IMR-90 (cell line): Measurements from ENCODE around the gene CYGB. TPM values are rescaled to one million over a fixed set of nuclear protein-coding genes. Genes with fewer than 3 reads are reported as not detected.

Experiments used
- ATAC-seq: fragments of 200-7000 bp; cut with Tn5 transposase; 2 replicates; pipeline ENCODE4 v1.9.1; 2020; ENCODE audit warnings: low read depth, mild to moderate bottlenecking, moderate library complexity
- BruUV-seq: library from RNA; stranded (reverse); fragments of 400-500 nt; replicated peaks from 2 replicates; lab custom pipeline; 2021; lab: Mats Ljungman, UMichigan
- CTCF ChIA-PET: fragments of 300-600 bp; formaldehyde crosslinking; extraction: SDS; loops from one replicate; lab custom pipeline; 2021; ENCODE audit warnings: antibody characterized with exemption; lab: Yijun Ruan, JAX
- POLR2A ChIA-PET: fragments of 300-600 bp; sonication (Branson Sonifier 250); formaldehyde crosslinking; loops from one replicate; lab custom pipeline; 2022; ENCODE audit warnings: antibody characterized with exemption; ENCODE audit not compliant: unreplicated experiment; lab: Charles Lee
- DNase-seq: peaks from one replicate; pipeline ENCODE4 v3.0.0; 2013
- H2AFZ ChIP-seq: replicated peaks from 2 replicates; pipeline ENCODE3; 2013; ENCODE audit warnings: low read length, mild to moderate bottlenecking; ENCODE audit not compliant: poor library complexity
- H2AK5ac ChIP-seq: 2 replicates; pipeline ENCODE4 v1.6.1; 2013; ENCODE audit warnings: low read depth, low read length, inconsistent platforms
- H2AK9ac ChIP-seq: replicated peaks from 2 replicates; pipeline ENCODE3; 2013; ENCODE audit warnings: mild to moderate bottlenecking, low read depth, low read length, moderate library complexity; ENCODE audit not compliant: poor library complexity
- H2BK120ac ChIP-seq: 2 replicates; pipeline ENCODE4 v1.6.1; 2013; ENCODE audit warnings: low read depth, low read length, inconsistent platforms
- H2BK15ac ChIP-seq: 3 replicates; pipeline ENCODE4 v1.6.1; 2013; ENCODE audit warnings: low read depth, low read length, inconsistent platforms
- H2BK20ac ChIP-seq: 2 replicates; pipeline ENCODE4 v1.6.1; 2013; ENCODE audit warnings: low read depth, mild to moderate bottlenecking, inconsistent platforms, low read length, moderate library complexity
- H2BK5ac ChIP-seq: 2 replicates; pipeline ENCODE4 v1.6.1; 2013; ENCODE audit warnings: mild to moderate bottlenecking, low read depth, low read length, inconsistent platforms; ENCODE audit not compliant: poor library complexity, severe bottlenecking
- H3K14ac ChIP-seq: replicated peaks from 2 replicates; pipeline ENCODE4 v1.6.1; 2013; ENCODE audit warnings: low read depth, low read length, inconsistent platforms
- H3K18ac ChIP-seq: 2 replicates; pipeline ENCODE4 v1.6.1; 2013; ENCODE audit warnings: low read depth, low read length, control low read depth
- H3K23ac ChIP-seq: 2 replicates; pipeline ENCODE4 v1.6.1; 2013; ENCODE audit warnings: low read depth, low read length, inconsistent platforms
- H3K27ac ChIP-seq: 2 replicates; pipeline ENCODE4 v1.5.1; 2013; ENCODE audit warnings: mild to moderate bottlenecking, control low read depth, low read length; ENCODE audit not compliant: insufficient read depth
- H3K27me3 ChIP-seq: 2 replicates; pipeline ENCODE4 v1.6.1; 2013; ENCODE audit warnings: low read length; ENCODE audit not compliant: control insufficient read depth, insufficient read depth
- H3K36me3 ChIP-seq: 2 replicates; pipeline ENCODE4 v1.6.1; 2013; ENCODE audit warnings: low read length, mixed read lengths; ENCODE audit not compliant: control insufficient read depth, insufficient read depth
- H3K4ac ChIP-seq: 2 replicates; pipeline ENCODE4 v1.6.1; 2013; ENCODE audit warnings: low read depth, low read length, inconsistent platforms
- H3K4me1 ChIP-seq: 2 replicates; pipeline ENCODE4 v1.6.1; 2013; ENCODE audit warnings: low read length, mixed read lengths; ENCODE audit not compliant: control insufficient read depth, insufficient read depth
- H3K4me2 ChIP-seq: 2 replicates; pipeline ENCODE4 v1.6.1; 2013; ENCODE audit warnings: low read depth, mild to moderate bottlenecking, control low read depth, low read length, moderate library complexity
- H3K4me3 ChIP-seq: 2 replicates; pipeline ENCODE4 v1.5.1; 2013; ENCODE audit warnings: low read depth, mild to moderate bottlenecking, control low read depth, low read length, moderate library complexity; ENCODE audit not compliant: insufficient read depth
- H3K56ac ChIP-seq: 2 replicates; pipeline ENCODE4 v1.6.1; 2013; ENCODE audit warnings: low read length, inconsistent platforms; ENCODE audit not compliant: insufficient read depth; ENCODE audit errors: extremely low read depth
- H3K79me1 ChIP-seq, 2 experiments: 2 replicates each; pipeline ENCODE4 v1.6.1; 2013; ENCODE audit warnings: low read length in 2 of 2, inconsistent platforms in 1 of 2, low read depth in 1 of 2
- H3K9ac ChIP-seq: 2 replicates; pipeline ENCODE4 v1.6.1; 2013; ENCODE audit warnings: low read depth, low read length, control low read depth
- H3K9me1 ChIP-seq: 2 replicates; pipeline ENCODE4 v1.6.1; 2013; ENCODE audit warnings: low read length, inconsistent platforms; ENCODE audit not compliant: insufficient read depth
- H3K9me3 ChIP-seq: 2 replicates; pipeline ENCODE4 v1.6.1; 2013; ENCODE audit warnings: low read length; ENCODE audit not compliant: control insufficient read depth, insufficient read depth
- H4K20me1 ChIP-seq: 2 replicates; pipeline ENCODE4 v1.6.1; 2013; ENCODE audit warnings: low read length, inconsistent platforms; ENCODE audit not compliant: insufficient read depth
- H4K5ac ChIP-seq: 2 replicates; pipeline ENCODE4 v1.6.1; 2013; ENCODE audit warnings: mild to moderate bottlenecking, low read depth, low read length, control low read depth
- H4K8ac ChIP-seq, 2 experiments: 2 replicates each; pipeline ENCODE4 v1.6.1; 2013; ENCODE audit warnings: low read depth in 2 of 2, low read length in 2 of 2, control low read depth in 1 of 2, inconsistent platforms in 1 of 2
- H4K91ac ChIP-seq: 2 replicates; pipeline ENCODE4 v1.6.1; 2013; ENCODE audit warnings: low read depth, low read length, inconsistent platforms; ENCODE audit not compliant: insufficient read depth
- BHLHE40 ChIP-seq: fragments of 150-350 bp; IDR thresholded peaks from 2 replicates; pipeline ENCODE4 v1.6.1; 2016; ENCODE audit warnings: mild to moderate bottlenecking, low read depth, low read length
- CEBPB ChIP-seq: IDR thresholded peaks from 2 replicates; pipeline ENCODE4 v1.6.1; 2012; ENCODE audit warnings: low read depth, low read length, improper control_type of control experiment
- CHD1 ChIP-seq: IDR thresholded peaks from 2 replicates; pipeline ENCODE4 v1.6.1; 2012; ENCODE audit warnings: low read depth, low read length, improper control_type of control experiment
- FOS ChIP-seq: fragments of 150-350 bp; IDR thresholded peaks from 2 replicates; pipeline ENCODE4 v1.6.1; 2016; ENCODE audit warnings: low read depth, low read length
- MAFK ChIP-seq: IDR thresholded peaks from 2 replicates; pipeline ENCODE4 v1.6.1; 2012; ENCODE audit warnings: low read depth, low read length, improper control_type of control experiment
- MAZ ChIP-seq: IDR thresholded peaks from 2 replicates; pipeline ENCODE4 v1.6.1; 2012; ENCODE audit warnings: low read depth, mild to moderate bottlenecking, low read length, improper control_type of control experiment, moderate library complexity, borderline replicate concordance
- MXI1 ChIP-seq: IDR thresholded peaks from 2 replicates; pipeline ENCODE4 v1.6.1; 2012; ENCODE audit warnings: low read depth, mild to moderate bottlenecking, low read length, moderate library complexity, borderline replicate concordance
- NFE2L2 ChIP-seq: fragments of 150-350 bp; IDR thresholded peaks from 2 replicates; pipeline ENCODE4 v1.6.1; 2016; ENCODE audit warnings: low read depth, mild to moderate bottlenecking, low read length
- POLR2A ChIP-seq: IDR thresholded peaks from 2 replicates; pipeline ENCODE4 v1.6.1; 2012; ENCODE audit warnings: mild to moderate bottlenecking, low read depth, low read length
- RAD21 ChIP-seq: IDR thresholded peaks from 2 replicates; pipeline ENCODE4 v1.6.1; 2012; ENCODE audit warnings: low read length, improper control_type of control experiment
- RCOR1 ChIP-seq: IDR thresholded peaks from 2 replicates; pipeline ENCODE4 v1.6.1; 2012; ENCODE audit warnings: mild to moderate bottlenecking, low read length, improper control_type of control experiment; ENCODE audit not compliant: insufficient replicate concordance
- RFX5 ChIP-seq: IDR thresholded peaks from 2 replicates; pipeline ENCODE4 v1.8.0; 2012; ENCODE audit warnings: low read depth, mild to moderate bottlenecking, low read length, moderate library complexity
- SMC3 ChIP-seq: fragments of 150-350 bp; IDR thresholded peaks from 2 replicates; pipeline ENCODE4 v1.6.1; 2016; ENCODE audit warnings: low read depth, mild to moderate bottlenecking, antibody characterized with exemption, low read length, moderate library complexity
- WGBS, 2 experiments: methylation state at CpG; one replicate each; pipeline versions ENCODE4 v1.1.5 to v1.1.7; 2013; ENCODE audit warnings: missing lambda C conversion rate in 2 of 2; ENCODE audit not compliant: insufficient read length in 1 of 2; ENCODE audit errors: extremely low coverage in 2 of 2; 5-methylcytosine and 5-hydroxymethylcytosine counted together
- dilution Hi-C: fragments of 300-500 bp; cut with HindIII; formaldehyde crosslinking; loops from one replicate; pipeline ENCODE4 v1.14.3; 2018; ENCODE audit warnings: low sequenced_read_pairs; ENCODE audit not compliant: unreplicated experiment
- in situ Hi-C: fragments of 300-500 bp; cut with MboI; formaldehyde crosslinking; loops from 3 replicates; pipeline ENCODE4 v1.14.3; 2019; ENCODE audit warnings: low sequenced_read_pairs, inconsistent platforms, mixed read lengths
- intact Hi-C: fragments of 100-400 bp; cut with micrococcal nuclease; formaldehyde crosslinking; loops from 2 replicates; pipeline ENCODE4 v1.10.0; 2022
- polyA plus RNA-seq, 3 experiments: library from polyadenylated mRNA; depleted of rRNA; stranded (reverse); fragments of >200 nt; gene quantifications; 2 replicates each; pipeline ENCODE4 v1.2.3, GENCODE V29; 2012; ENCODE audit warnings: low replicate concordance in 1 of 3
- total RNA-seq: library from RNA; depleted of rRNA; stranded (reverse); fragments of >200 nt; gene quantifications from 2 replicates; pipeline ENCODE4 v1.2.3, GENCODE V29; 2012
- TF ChIP-seq, protein P1 (sequence below): fragments of 150-350 bp; IDR thresholded peaks from 2 replicates; pipeline ENCODE4 v1.6.1; 2017; ENCODE audit warnings: mild to moderate bottlenecking, antibody characterized with exemption, low read length, low read depth
- TF ChIP-seq, protein P2 (sequence below): fragments of 150-350 bp; IDR thresholded peaks from 2 replicates; pipeline ENCODE4 v1.6.1; 2016; ENCODE audit warnings: low read depth, mild to moderate bottlenecking, low read length, moderate library complexity, borderline replicate concordance
- TF ChIP-seq, protein P3 (sequence below): conservative IDR thresholded peaks from 2 replicates; pipeline ENCODE4 v1.5.1; 2012; ENCODE audit warnings: mild to moderate bottlenecking, low read depth, low read length, improper control_type of control experiment

The CYGB gene
- total and polyA plus RNA-seq, 2 of the 4 experiments (the other 2 are of a cell fraction): 1.3 to 2.9 TPM

DNA sequence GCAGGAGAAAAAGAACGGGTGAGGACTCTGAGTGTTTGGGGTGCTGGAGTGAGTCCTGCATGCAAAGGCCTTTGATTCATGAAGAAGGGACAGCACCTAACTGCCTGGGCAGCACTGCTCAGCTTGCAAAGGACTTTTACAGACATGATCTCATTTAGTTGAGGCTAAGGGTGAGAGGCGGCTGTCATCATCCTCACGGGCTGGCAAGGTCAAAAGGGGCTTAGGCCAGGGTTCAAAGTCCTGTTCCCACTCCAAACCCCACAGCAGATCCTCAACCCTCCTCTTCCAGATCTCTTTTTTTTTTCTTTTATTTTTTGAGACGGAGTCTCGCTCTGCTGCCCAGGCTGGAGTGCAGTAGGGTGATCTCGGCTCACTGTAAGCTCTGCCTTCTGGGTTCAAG lies 41.0 kb downstream of the CYGB start:
- no peaks in the 10 kb centered on the region for H3K27me3 ChIP-seq
- no peak for DNase-seq
- H2BK15ac ChIP-seq: no peak overlapping the region
- H3K56ac ChIP-seq: no peak overlapping the region
- no peak overlapping the region for H3K27ac ChIP-seq
- H2AK5ac ChIP-seq: no peak overlapping the region
- intact Hi-C loops: no loop called here
- no peak overlapping the region for H3K14ac ChIP-seq
- no TSS peak for BruUV-seq
- H2AFZ ChIP-seq: no peak overlapping the region
- TF ChIP-seq RAD21 (no peak), RCOR1 (no peak), SMC3 (no peak), RFX5 (no peak), MAZ (no peak), MXI1 (no peak), MAFK (no peak), CHD1 (no peak), CEBPB (no peak), BHLHE40 (no peak), NFE2L2 (no peak), POLR2A (no peak), FOS (no peak)
- TF ChIP-seq, protein P1, sequence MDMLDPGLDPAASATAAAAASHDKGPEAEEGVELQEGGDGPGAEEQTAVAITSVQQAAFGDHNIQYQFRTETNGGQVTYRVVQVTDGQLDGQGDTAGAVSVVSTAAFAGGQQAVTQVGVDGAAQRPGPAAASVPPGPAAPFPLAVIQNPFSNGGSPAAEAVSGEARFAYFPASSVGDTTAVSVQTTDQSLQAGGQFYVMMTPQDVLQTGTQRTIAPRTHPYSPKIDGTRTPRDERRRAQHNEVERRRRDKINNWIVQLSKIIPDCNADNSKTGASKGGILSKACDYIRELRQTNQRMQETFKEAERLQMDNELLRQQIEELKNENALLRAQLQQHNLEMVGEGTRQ: no peak
- TF ChIP-seq, protein P2, sequence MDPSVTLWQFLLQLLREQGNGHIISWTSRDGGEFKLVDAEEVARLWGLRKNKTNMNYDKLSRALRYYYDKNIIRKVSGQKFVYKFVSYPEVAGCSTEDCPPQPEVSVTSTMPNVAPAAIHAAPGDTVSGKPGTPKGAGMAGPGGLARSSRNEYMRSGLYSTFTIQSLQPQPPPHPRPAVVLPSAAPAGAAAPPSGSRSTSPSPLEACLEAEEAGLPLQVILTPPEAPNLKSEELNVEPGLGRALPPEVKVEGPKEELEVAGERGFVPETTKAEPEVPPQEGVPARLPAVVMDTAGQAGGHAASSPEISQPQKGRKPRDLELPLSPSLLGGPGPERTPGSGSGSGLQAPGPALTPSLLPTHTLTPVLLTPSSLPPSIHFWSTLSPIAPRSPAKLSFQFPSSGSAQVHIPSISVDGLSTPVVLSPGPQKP: no peak
- TF ChIP-seq, protein P3, sequence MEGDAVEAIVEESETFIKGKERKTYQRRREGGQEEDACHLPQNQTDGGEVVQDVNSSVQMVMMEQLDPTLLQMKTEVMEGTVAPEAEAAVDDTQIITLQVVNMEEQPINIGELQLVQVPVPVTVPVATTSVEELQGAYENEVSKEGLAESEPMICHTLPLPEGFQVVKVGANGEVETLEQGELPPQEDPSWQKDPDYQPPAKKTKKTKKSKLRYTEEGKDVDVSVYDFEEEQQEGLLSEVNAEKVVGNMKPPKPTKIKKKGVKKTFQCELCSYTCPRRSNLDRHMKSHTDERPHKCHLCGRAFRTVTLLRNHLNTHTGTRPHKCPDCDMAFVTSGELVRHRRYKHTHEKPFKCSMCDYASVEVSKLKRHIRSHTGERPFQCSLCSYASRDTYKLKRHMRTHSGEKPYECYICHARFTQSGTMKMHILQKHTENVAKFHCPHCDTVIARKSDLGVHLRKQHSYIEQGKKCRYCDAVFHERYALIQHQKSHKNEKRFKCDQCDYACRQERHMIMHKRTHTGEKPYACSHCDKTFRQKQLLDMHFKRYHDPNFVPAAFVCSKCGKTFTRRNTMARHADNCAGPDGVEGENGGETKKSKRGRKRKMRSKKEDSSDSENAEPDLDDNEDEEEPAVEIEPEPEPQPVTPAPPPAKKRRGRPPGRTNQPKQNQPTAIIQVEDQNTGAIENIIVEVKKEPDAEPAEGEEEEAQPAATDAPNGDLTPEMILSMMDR: no peak
- no peaks in the 10 kb centered on the region for H3K36me3 ChIP-seq
- H3K4ac ChIP-seq: no peak overlapping the region
- H3K4me3 ChIP-seq: no peak overlapping the region
- H4K20me1 ChIP-seq: no peaks in the 10 kb centered on the region
- no peaks in the 10 kb centered on the region for H3K9me3 ChIP-seq
- ChIA-PET CTCF (no interaction called here), POLR2A (no interaction called here)
- no peak overlapping the region for H3K18ac ChIP-seq
- in situ Hi-C loops: no loop called here
- H3K79me1 ChIP-seq: peaks cover 4 to 31% of the 10 kb centered on the region in 2 experiments; a peak in 3 of 4 replicates
- no peak overlapping the region for H2BK5ac ChIP-seq
- no peak overlapping the region for H3K23ac ChIP-seq
- no peak overlapping the region for H4K91ac ChIP-seq
- WGBS, 2 experiments: 94% methylated on average over 3 of the region's 6 CpGs; no CpG with 5 or more reads in 1 of the 2 experiments
- H3K9me1 ChIP-seq: peaks cover 11% of the 10 kb centered on the region
- H2BK120ac ChIP-seq: no peak overlapping the region
- peaks cover 35% of the 10 kb centered on the region for H3K4me1 ChIP-seq
- H3K9ac ChIP-seq: no peak overlapping the region
- dilution Hi-C loops: no loop called here
- H2BK20ac ChIP-seq: no peak overlapping the region
- no peak overlapping the region for H4K8ac ChIP-seq
- no peak overlapping the region for H3K4me2 ChIP-seq
- H2AK9ac ChIP-seq: peak overlapping the region; percentile 30
- ATAC-seq: no peak
- no peak overlapping the region for H4K5ac ChIP-seq
